ENCODE results near the gene CENATAC.
"Not testable (repeated sequence)": the region's sequence is repeated elsewhere in the genome, so short reads cannot be mapped to it uniquely, and the experiment has no call there.

CENATAC gene

GRCh38 chr11:119026970-119027369 lies 29.0 kb downstream of the CENATAC start:
- DNase-seq (ENCODE audit: low spot score): no peak

- DNase-seq (ENCODE audit: low spot score): no peak
Measured at GRCh38 chr11:119027561-119028345, 29.8 kb downstream of the CENATAC start.

GRCh38 chr11:119028346-119029068 lies 30.6 kb downstream of the CENATAC start:
- no peak for DNase-seq (ENCODE audit: low spot score)

GRCh38 chr11:119029069-119029339 lies 31.1 kb downstream of the CENATAC start:
- DNase-seq (ENCODE audit: low spot score): no peak

GRCh38 chr11:119029340-119030028 lies 31.5 kb downstream of the CENATAC start:
- DNase-seq (ENCODE audit: low spot score): peak; percentile 38

GRCh38 chr11:119030029-119030328 lies 32.0 kb downstream of the CENATAC start:
- DNase-seq (ENCODE audit: low spot score): no peak

- peak; percentile 98 for DNase-seq (ENCODE audit: low spot score)
Measured at GRCh38 chr11:119030329-119031047, 32.5 kb downstream of the CENATAC start, which contains the start of gene SLC37A4. TSS of gene SLC37A4 (minus strand) at chr11:119030877.

GRCh38 chr11:119031912-119032280 lies 34.0 kb downstream of the CENATAC start:
- DNase-seq (ENCODE audit: low spot score): no peak

- DNase-seq (ENCODE audit: low spot score): not testable (repeated sequence)
Measured at GRCh38 chr11:119033421-119033820, 35.5 kb downstream of the CENATAC start.

- DNase-seq (ENCODE audit: low spot score): no peak
Measured at GRCh38 chr11:119034813-119035212, 36.9 kb downstream of the CENATAC start.

GRCh38 chr11:119038884-119039283 lies 40.9 kb downstream of the CENATAC start:
- DNase-seq (ENCODE audit: low spot score): no peak

- DNase-seq (ENCODE audit: low spot score): not testable (repeated sequence)
Measured at GRCh38 chr11:119039471-119039870, 41.5 kb downstream of the CENATAC start.

GRCh38 chr11:119041821-119042514 lies 44.0 kb downstream of the CENATAC start:
- DNase-seq (ENCODE audit: low spot score): no peak

GRCh38 chr11:119042927-119043326 lies 45.0 kb downstream of the CENATAC start:
- no peak for DNase-seq (ENCODE audit: low spot score)

GRCh38 chr11:119044708-119045107 lies 46.8 kb downstream of the CENATAC start:
- DNase-seq (ENCODE audit: low spot score): no peak

- DNase-seq (ENCODE audit: low spot score): no peak
Measured at GRCh38 chr11:119046489-119046888, 48.6 kb downstream of the CENATAC start.

- DNase-seq (ENCODE audit: low spot score): no peak
Measured at GRCh38 chr11:119047205-119047604, 49.3 kb downstream of the CENATAC start.

- DNase-seq (ENCODE audit: low spot score): no peak
Measured at GRCh38 chr11:119048644-119049043, 50.7 kb downstream of the CENATAC start.

GRCh38 chr11:119049081-119049480 lies 51.1 kb downstream of the CENATAC start:
- no peak for DNase-seq (ENCODE audit: low spot score)

GRCh38 chr11:119051440-119052162 lies 53.7 kb downstream of the CENATAC start:
- DNase-seq (ENCODE audit: low spot score): no peak

GRCh38 chr11:119052163-119052814 lies 54.4 kb downstream of the CENATAC start:
- no peak for DNase-seq (ENCODE audit: low spot score)
